ENCODE results near the gene GALE.
"Not testable (repeated sequence)": the region's sequence is repeated elsewhere in the genome, so short reads cannot be mapped to it uniquely, and the experiment has no call there.

Gene GALE

GRCh38 chr1:23796466-23797271 lies 3.9 kb downstream of the GALE start:
- Histone ChIP-seq H4K20me1 (ENCODE audit: insufficient read depth, low read length) (no peaks in the 10 kb centered on the region), H3K4me1 (ENCODE audit: insufficient read depth, low read length, severe bottlenecking) (peaks cover 36% of the 10 kb centered on the region), H3F3A (ENCODE audit: insufficient read depth, low read length) (no peaks in the 10 kb centered on the region), H3K79me2 (ENCODE audit: insufficient read depth, low read length) (peaks cover 2% of the 10 kb centered on the region; the same call in 1 of the 2 replicates), H3K27ac (ENCODE audit: low read depth, low read length, poor library complexity, severe bottlenecking) (no peak overlapping the region), H3K4me3 (ENCODE audit: low read depth, low read length, poor library complexity, severe bottlenecking) (no peak overlapping the region), H3K9me2 (ENCODE audit: low read depth, low read length) (no peaks in the 10 kb centered on the region), H2AFZ (ENCODE audit: low read length) (no peak overlapping the region), H3K9me3 (ENCODE audit: low read length) (no peaks in the 10 kb centered on the region), H3K27me3 (ENCODE audit: insufficient read depth, low read length) (no peaks in the 10 kb centered on the region), H3K4me2 (ENCODE audit: low read length) (no peak overlapping the region), H3K9ac (ENCODE audit: low read length) (no peak overlapping the region), H3K36me3 (ENCODE audit: insufficient read depth, low read length) (peaks cover 20% of the 10 kb centered on the region; the same call in 1 of the 2 replicates)
- TF ChIP-seq EZH2 (IDR thresholded peaks at IDR 0.05; ENCODE audit: borderline replicate concordance, low read length), result no peak
- peak; percentile 43; the same call in 1 of the 2 replicates for TF ChIP-seq CTCF (IDR thresholded peaks at IDR 0.05; ENCODE audit: low read length)

- TF ChIP-seq CTCF (IDR thresholded peaks at IDR 0.05; ENCODE audit: low read length) (no peak), EZH2 (IDR thresholded peaks at IDR 0.05; ENCODE audit: borderline replicate concordance, low read length) (no peak)
- Histone ChIP-seq H2AFZ (ENCODE audit: low read length) (no peak overlapping the region), H3K79me2 (ENCODE audit: insufficient read depth, low read length) (peaks cover 6% of the 10 kb centered on the region; the same call in 1 of the 2 replicates), H3K27me3 (ENCODE audit: insufficient read depth, low read length) (no peaks in the 10 kb centered on the region), H3K9me2 (ENCODE audit: low read depth, low read length) (no peaks in the 10 kb centered on the region), H3K9me3 (ENCODE audit: low read length) (no peaks in the 10 kb centered on the region), H3K4me3 (ENCODE audit: low read depth, low read length, poor library complexity, severe bottlenecking) (no peak overlapping the region), H3K27ac (ENCODE audit: low read depth, low read length, poor library complexity, severe bottlenecking) (no peak overlapping the region), H3K4me2 (ENCODE audit: low read length) (no peak overlapping the region), H3K36me3 (ENCODE audit: insufficient read depth, low read length) (peaks cover 20% of the 10 kb centered on the region; the same call in 1 of the 2 replicates), H3F3A (ENCODE audit: insufficient read depth, low read length) (no peaks in the 10 kb centered on the region), H4K20me1 (ENCODE audit: insufficient read depth, low read length) (no peaks in the 10 kb centered on the region), H3K9ac (ENCODE audit: low read length) (no peak overlapping the region), H3K4me1 (ENCODE audit: insufficient read depth, low read length, severe bottlenecking) (peaks cover 32% of the 10 kb centered on the region)
Measured at GRCh38 chr1:23795676-23796465, 4.7 kb downstream of the GALE start.

- not testable (repeated sequence) for H3K9ac ChIP-seq (ENCODE audit: low read length); H3K79me2 ChIP-seq (ENCODE audit: insufficient read depth, low read length); H3F3A ChIP-seq (ENCODE audit: insufficient read depth, low read length); H3K4me2 ChIP-seq (ENCODE audit: low read length); H4K20me1 ChIP-seq (ENCODE audit: insufficient read depth, low read length); H3K27me3 ChIP-seq (ENCODE audit: insufficient read depth, low read length); H3K4me3 ChIP-seq (ENCODE audit: low read depth, low read length, poor library complexity, severe bottlenecking); H2AFZ ChIP-seq (ENCODE audit: low read length); H3K27ac ChIP-seq (ENCODE audit: low read depth, low read length, poor library complexity, severe bottlenecking); H3K9me2 ChIP-seq (ENCODE audit: low read depth, low read length); H3K9me3 ChIP-seq (ENCODE audit: low read length)
- Histone ChIP-seq H3K36me3 (ENCODE audit: insufficient read depth, low read length) (peaks cover 20% of the 10 kb centered on the region; the same call in 1 of the 2 replicates), H3K4me1 (ENCODE audit: insufficient read depth, low read length, severe bottlenecking) (peaks cover 36% of the 10 kb centered on the region)
Measured at GRCh38 chr1:23794732-23795182, 5.8 kb downstream of the GALE start.

All from OCI-LY1 (cell line).